ENCODE data around the gene ELFN1.

- TF ChIP-seq MYC (IDR thresholded peaks at IDR 0.05; ENCODE audit: low read depth, low read length): no peak
- TF ChIP-seq CTCF (IDR thresholded peaks at IDR 0.05; ENCODE audit: extremely low read depth in 1 of 2, insufficient read depth in 1 of 2, low read depth in 1 of 2, low read length in 2 of 2): no peak
- TF ChIP-seq POLR2A (IDR thresholded peaks at IDR 0.05; ENCODE audit: low read depth, low read length): no peak
- TF ChIP-seq POLR2AphosphoS5 (IDR thresholded peaks at IDR 0.05; ENCODE audit: insufficient read depth, low read depth, low read length): no peak
- TF ChIP-seq MAX (IDR thresholded peaks at IDR 0.05; ENCODE audit: insufficient read depth, insufficient read length): no peak
- no peak for TF ChIP-seq EZH2 (IDR thresholded peaks at IDR 0.05; ENCODE audit: borderline replicate concordance, low read depth, low read length, severe bottlenecking)
- TF ChIP-seq JUN (IDR thresholded peaks at IDR 0.05; ENCODE audit: borderline replicate concordance, insufficient read depth, insufficient read length, low read depth): no peak
- TF ChIP-seq GATA2 (IDR thresholded peaks at IDR 0.05; ENCODE audit: insufficient read depth, insufficient read length, low read depth, low read length): no peak
Observed at GRCh38 chr7:1646957-1647891, 22.9 kb upstream of the ELFN1 start.

Data from endothelial cell of umbilical vein (primary cell).